ENCODE measurements around the gene ZNF106. TPM values are rescaled to one million over a fixed set of nuclear protein-coding genes. Genes with fewer than 3 reads are reported as not detected.

Gene ZNF106
- polyA plus RNA-seq, 1 experiment, result 15.4 TPM

- ChIA-PET POLR2A (no interaction called here), CTCF (interaction anchor here (0.6 to 2.1 kb wide), 5 partner anchors 10 to 23 kb away, joined by 3 to 11 read pairs (median 4); no protein-coding TSS in a partner anchor)
- peak; percentile 94 for DNase-seq (ENCODE audit: low read depth)
- TF ChIP-seq CTCF (IDR thresholded peaks at IDR 0.05; ENCODE audit: insufficient read depth, low read depth, low read length), result 0 out of 2 replicates have a peak, but pooled peaks have one; percentile 1
- Histone ChIP-seq H3K4me3 (ENCODE audit: low read depth, low read length) (peak overlapping the region; percentile 2; the same call in 1 of the 2 replicates), H3K36me3 (ENCODE audit: control insufficient read depth, insufficient read depth, low read length) (no peaks in the 10 kb centered on the region), H3K27me3 (ENCODE audit: control insufficient read depth, insufficient read depth, low read length) (no peaks in the 10 kb centered on the region)
Measured at GRCh38 chr15:42457445-42458442, 33.2 kb downstream of the ZNF106 start.

GRCh38 chr15:42456971-42457370 is 34.0 kb downstream of the ZNF106 start:
- DNase-seq (ENCODE audit: low read depth), result no peak
- no peak for TF ChIP-seq CTCF (IDR thresholded peaks at IDR 0.05; ENCODE audit: insufficient read depth, low read depth, low read length)
- POLR2A ChIA-PET, result interaction anchor here (0.6 kb wide), 1 partner anchor 131 kb away, joined by 11 read pairs; no protein-coding TSS in a partner anchor
- CTCF ChIA-PET, result interaction anchor here (0.9 to 2.1 kb wide), 4 partner anchors 11 to 23 kb away, joined by 3 to 11 read pairs (median 4); no protein-coding TSS in a partner anchor
- peak overlapping the region; percentile 2; the same call in 1 of the 2 replicates for H3K4me3 ChIP-seq (ENCODE audit: low read depth, low read length)
- H3K27me3 ChIP-seq (ENCODE audit: control insufficient read depth, insufficient read depth, low read length), result no peaks in the 10 kb centered on the region
- H3K36me3 ChIP-seq (ENCODE audit: control insufficient read depth, insufficient read depth, low read length), result no peaks in the 10 kb centered on the region; the same call in 1 of the 2 replicates

- Histone ChIP-seq H3K4me3 (ENCODE audit: low read depth, low read length) (no peak overlapping the region), H3K27me3 (ENCODE audit: control insufficient read depth, insufficient read depth, low read length) (no peaks in the 10 kb centered on the region), H3K36me3 (ENCODE audit: control insufficient read depth, insufficient read depth, low read length) (no peaks in the 10 kb centered on the region; the same call in 1 of the 2 replicates)
- POLR2A ChIA-PET, result interaction anchor here (0.6 kb wide), 1 partner anchor 131 kb away, joined by 11 read pairs; no protein-coding TSS in a partner anchor
- CTCF ChIA-PET, result interaction anchor here (2.1 kb wide), 1 partner anchor 15 kb away, joined by 11 read pairs; no protein-coding TSS in a partner anchor
- no peak for TF ChIP-seq CTCF (IDR thresholded peaks at IDR 0.05; ENCODE audit: insufficient read depth, low read depth, low read length)
- DNase-seq (ENCODE audit: low read depth), result no peak
Measured at GRCh38 chr15:42456531-42456930, 34.4 kb downstream of the ZNF106 start.

GRCh38 chr15:42453826-42454225 is 37.1 kb downstream of the ZNF106 start:
- no peak overlapping the region for H3K4me3 ChIP-seq (ENCODE audit: low read depth, low read length)
- DNase-seq (ENCODE audit: low read depth), result no peak
- peaks cover 7% of the 10 kb centered on the region for H3K36me3 ChIP-seq (ENCODE audit: control insufficient read depth, insufficient read depth, low read length)
- no peak for TF ChIP-seq CTCF (IDR thresholded peaks at IDR 0.05; ENCODE audit: insufficient read depth, low read depth, low read length)
- ChIA-PET CTCF (no interaction called here), POLR2A (no interaction called here)
- no peaks in the 10 kb centered on the region for H3K27me3 ChIP-seq (ENCODE audit: control insufficient read depth, insufficient read depth, low read length)

- Histone ChIP-seq H3K36me3 (ENCODE audit: control insufficient read depth, insufficient read depth, low read length) (peaks cover 8% of the 10 kb centered on the region), H3K4me3 (ENCODE audit: low read depth, low read length) (no peak overlapping the region), H3K27me3 (ENCODE audit: control insufficient read depth, insufficient read depth, low read length) (no peaks in the 10 kb centered on the region)
- CTCF ChIA-PET, result no interaction called here
- POLR2A ChIA-PET, result no interaction called here
- TF ChIP-seq CTCF (IDR thresholded peaks at IDR 0.05; ENCODE audit: insufficient read depth, low read depth, low read length), result no peak
- DNase-seq (ENCODE audit: low read depth), result no peak
Measured at GRCh38 chr15:42450425-42450790, 40.5 kb downstream of the ZNF106 start.
